ENCODE results near the gene AGTRAP. TPM values are rescaled to one million over a fixed set of nuclear protein-coding genes. Genes with fewer than 3 reads are reported as not detected.

The AGTRAP gene
- total RNA-seq, 1 donor from 2014 or later: 4.2 TPM

GRCh38 chr1:11764115-11764514 lies 28.2 kb downstream of the AGTRAP start:
- DNase-seq: no peak

- DNase-seq: no peak
These were observed 28.6 kb downstream of the AGTRAP start for GRCh38 chr1:11764519-11764918.

GRCh38 chr1:11765661-11766428 lies 29.9 kb downstream of the AGTRAP start:
- no peak for DNase-seq

GRCh38 chr1:11766429-11766776 lies 30.5 kb downstream of the AGTRAP start:
- no peak for DNase-seq

- DNase-seq: no peak
These were observed 32.2 kb downstream of the AGTRAP start for GRCh38 chr1:11767922-11768704.

- DNase-seq: no peak
These were observed 32.9 kb downstream of the AGTRAP start for GRCh38 chr1:11768821-11769220.

- DNase-seq: no peak
These were observed 33.3 kb downstream of the AGTRAP start for GRCh38 chr1:11769274-11769673.

- DNase-seq: no peak
These were observed 34.1 kb downstream of the AGTRAP start for GRCh38 chr1:11770011-11770410.

- DNase-seq: no peak
These were observed 35.6 kb downstream of the AGTRAP start for GRCh38 chr1:11771481-11772043.

GRCh38 chr1:11772458-11772857 lies 36.5 kb downstream of the AGTRAP start:
- DNase-seq: no peak

GRCh38 chr1:11774753-11775152 lies 38.8 kb downstream of the AGTRAP start:
- DNase-seq: no peak

GRCh38 chr1:11777658-11778322 lies 41.9 kb downstream of the AGTRAP start:
- no peak for DNase-seq

- no peak for DNase-seq
These were observed 42.4 kb downstream of the AGTRAP start for GRCh38 chr1:11778336-11778735.

- DNase-seq: no peak
These were observed 43.1 kb downstream of the AGTRAP start for GRCh38 chr1:11778844-11779623.

- DNase-seq: no peak
These were observed 43.9 kb downstream of the AGTRAP start for GRCh38 chr1:11779715-11780379.

GRCh38 chr1:11780380-11781147 lies 44.6 kb downstream of the AGTRAP start:
- no peak for DNase-seq

GRCh38 chr1:11781297-11781696 lies 45.4 kb downstream of the AGTRAP start:
- no peak for DNase-seq

GRCh38 chr1:11782127-11782708 lies 46.3 kb downstream of the AGTRAP start:
- DNase-seq: no peak

- no peak for DNase-seq
These were observed 47.6 kb downstream of the AGTRAP start for GRCh38 chr1:11783556-11783955.

GRCh38 chr1:11784256-11784992 lies 48.5 kb downstream of the AGTRAP start:
- no peak for DNase-seq
